ENCODE results near the gene ILF2.

DNA sequence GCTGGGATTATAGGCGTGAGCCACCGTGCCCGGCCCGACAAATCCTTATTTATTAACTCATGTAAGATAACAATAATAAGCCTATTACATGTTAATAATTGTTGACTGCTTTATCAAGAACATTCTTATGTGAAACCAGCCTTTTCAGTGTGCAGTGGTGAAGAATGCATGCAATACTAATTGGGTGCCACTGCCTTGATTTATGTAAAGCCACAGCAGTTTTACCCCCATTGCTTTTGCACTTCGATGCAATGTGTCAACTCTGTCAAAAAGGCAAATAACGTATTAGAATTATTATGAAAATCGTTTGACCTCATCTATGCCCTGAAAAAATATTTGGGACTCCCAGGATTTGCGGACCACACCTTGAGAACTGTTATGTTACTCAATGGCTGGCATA, 25.9 kb upstream of the ILF2 start:
- TF ChIP-seq EZH2 (IDR thresholded peaks at IDR 0.05) (no peak), POLR2AphosphoS5 (IDR thresholded peaks at IDR 0.05; ENCODE audit: borderline replicate concordance, low read depth, low read length) (no peak)

Measured in SK-N-MC (cell line).